Tibial artery (tissue), 4 donors: ENCODE results near the gene CACNB3.
"Not testable (repeated sequence)": the region's sequence is repeated elsewhere in the genome, so short reads cannot be mapped to it uniquely, and the experiment has no call there.

ENCODE experiments used
- DNase-seq, 2 donors: peaks; one replicate each; pipeline ENCODE4 v3.0.0-alpha.2; 2019
- H3K27ac ChIP-seq, 2 donors: fragments of 200-600 bp; sonication (generic) in 1 of 2; 1 replicate in 1 of 2; 2 replicates in 1 of 2; pipeline ENCODE4 v1.5.1; 2018 to 2019; ENCODE audit warnings: mild to moderate bottlenecking in 1 of 2
- H3K27me3 ChIP-seq, 2 donors: fragments of 200-600 bp; sonication (generic) in 1 of 2; one replicate each; pipeline versions ENCODE4 v1.5.1 to v1.6.0; 2016 to 2019
- H3K36me3 ChIP-seq, 3 donors: fragments of 200-600 bp; sonication (generic) in 2 of 3; one replicate each; pipeline ENCODE4 v1.5.1; 2016 to 2019; ENCODE audit warnings: mild to moderate bottlenecking in 2 of 3
- H3K4me1 ChIP-seq, 4 donors: fragments of 200-600 bp; sonication (generic) in 2 of 4; 1 replicate in 3 of 4; 2 replicates in 1 of 4; pipeline ENCODE4 v1.5.1; 2016 to 2019
- H3K4me3 ChIP-seq, 2 donors: fragments of 200-600 bp; sonication (generic) in 1 of 2; 1 replicate in 1 of 2; 2 replicates in 1 of 2; pipeline ENCODE4 v1.5.1; 2018 to 2019; ENCODE audit warnings: mild to moderate bottlenecking in 2 of 2
- H3K9me3 ChIP-seq, 3 donors: fragments of 200-600 bp; sonication (generic) in 1 of 3; one replicate each; pipeline ENCODE4 v1.5.1; 2016 to 2019
- CTCF ChIP-seq, 2 experiments: fragments of 200-600 bp in 1 of 2; fragments of 450-650 bp in 1 of 2; IDR thresholded peaks; one replicate each; pipeline ENCODE4 v1.5.1; 2017 to 2019; ENCODE audit warnings: antibody characterized with exemption in 2 of 2, mild to moderate bottlenecking in 1 of 2, moderate library complexity in 1 of 2
- intact Hi-C: fragments of 100-400 bp; cut with DNase I; formaldehyde crosslinking; loops from one replicate; pipeline ENCODE4 v1.15.0; 2023; ENCODE audit warnings: low total_unique reads

CACNB3 gene

GRCh38 chr12:48865281-48866051 lies 47.2 kb downstream of the CACNB3 start, which contains the start of gene RND1:
Gene RND1 (minus strand): TSS chr12:48865870. CDS start chr12:48865767, 103 bp downstream.
- no peak for TF ChIP-seq CTCF (IDR thresholded peaks at IDR 0.05)
- intact Hi-C loops: loop anchor here (10.0 kb wide), 1 partner anchor 119 kb away; no protein-coding TSS in a partner anchor

GRCh38 chr12:48866052-48866711 lies 47.9 kb downstream of the CACNB3 start:
- no peak overlapping the region for H3K27ac ChIP-seq
- TF ChIP-seq CTCF (IDR thresholded peaks at IDR 0.05): no peak
- H3K36me3 ChIP-seq: no peaks in the 10 kb centered on the region
- peak overlapping the region; percentile 56 to 69 for H3K4me3 ChIP-seq
- H3K27me3 ChIP-seq: peaks cover 0 to 30% of the 10 kb centered on the region in 2 donors
- DNase-seq: no peak
- peaks cover 0 to 12% (median 9%) of the 10 kb centered on the region in 4 donors for H3K4me1 ChIP-seq
- no peaks in the 10 kb centered on the region for H3K9me3 ChIP-seq
- intact Hi-C loops: loop anchor here (10.0 kb wide), 1 partner anchor 119 kb away; no protein-coding TSS in a partner anchor

More at GRCh38 chr12:48865281-48866051, 47.2 kb downstream of the CACNB3 start, which contains the start of gene RND1:
- no peaks in the 10 kb centered on the region for H3K9me3 ChIP-seq
- H3K27me3 ChIP-seq: peaks cover 0 to 30% of the 10 kb centered on the region in 2 donors
- peak; percentile 92 to 95 for DNase-seq
- H3K4me3 ChIP-seq: peak within 1 kb of the TSS; percentile 56 to 69
- peaks cover 0 to 12% (median 9%) of the 10 kb centered on the region in 4 donors for H3K4me1 ChIP-seq
- peak within 1 kb of the TSS; percentile 41 to 48 for H3K27ac ChIP-seq
- H3K36me3 ChIP-seq: no peaks in the 10 kb centered on the region

GRCh38 chr12:48868451-48868850 lies 50.2 kb downstream of the CACNB3 start:
- TF ChIP-seq CTCF (IDR thresholded peaks at IDR 0.05): no peak
- DNase-seq: no peak
- H3K4me3 ChIP-seq: no peak overlapping the region
- no peaks in the 10 kb centered on the region for H3K36me3 ChIP-seq
- H3K27ac ChIP-seq: no peak overlapping the region
- peaks cover 0 to 16% of the 10 kb centered on the region in 2 donors for H3K27me3 ChIP-seq
- peaks cover 0 to 12% (median 9%) of the 10 kb centered on the region in 4 donors for H3K4me1 ChIP-seq
- no peaks in the 10 kb centered on the region for H3K9me3 ChIP-seq
- intact Hi-C loops: loop anchor here (10.0 kb wide), 1 partner anchor 116 kb away; no protein-coding TSS in a partner anchor

- Histone ChIP-seq H3K4me1 (peaks cover 0 to 10% (median 8%) of the 10 kb centered on the region in 4 donors), H3K36me3 (no peaks in the 10 kb centered on the region), H3K4me3 (no peak overlapping the region), H3K9me3 (no peaks in the 10 kb centered on the region), H3K27ac (no peak overlapping the region), H3K27me3 (peaks cover 0 to 9% of the 10 kb centered on the region in 2 donors)
- intact Hi-C loops: loop anchor here (10.0 kb wide), 1 partner anchor 116 kb away; no protein-coding TSS in a partner anchor
- DNase-seq: no peak
- TF ChIP-seq CTCF (IDR thresholded peaks at IDR 0.05): no peak
Observed at GRCh38 chr12:48869191-48869590, 50.9 kb downstream of the CACNB3 start.

GRCh38 chr12:48873096-48873495 lies 54.8 kb downstream of the CACNB3 start:
- no peaks in the 10 kb centered on the region for H3K9me3 ChIP-seq
- no peaks in the 10 kb centered on the region for H3K36me3 ChIP-seq
- H3K27me3 ChIP-seq: no peaks in the 10 kb centered on the region
- no peak overlapping the region for H3K4me3 ChIP-seq
- DNase-seq: no peak
- TF ChIP-seq CTCF (IDR thresholded peaks at IDR 0.05): no peak
- no peaks in the 10 kb centered on the region for H3K4me1 ChIP-seq
- no peak overlapping the region for H3K27ac ChIP-seq
- intact Hi-C loops: no loop called here

- H3K27ac ChIP-seq: not testable (repeated sequence)
Observed at GRCh38 chr12:48873534-48873933, 55.2 kb downstream of the CACNB3 start.

More at GRCh38 chr12:48873534-48873933, 55.2 kb downstream of the CACNB3 start:
- H3K9me3 ChIP-seq, H3K36me3 ChIP-seq, intact Hi-C loops, DNase-seq, H3K27me3 ChIP-seq, H3K4me1 ChIP-seq, H3K4me3 ChIP-seq: not testable (repeated sequence)
